Mesothelial cell of epicardium (in vitro differentiated cells): ENCODE data around the gene CFAP99. TPM values are rescaled to one million over a fixed set of nuclear protein-coding genes. Genes with fewer than 3 reads are reported as not detected.

Source experiments
- DNase-seq, 2 experiments: peaks; one replicate each; pipeline ENCODE4 v3.0.0; 2021; ENCODE audit warnings: low spot score in 2 of 2; ENCODE audit not compliant: unreplicated experiment in 2 of 2
- H3K27ac Mint-ChIP-seq: 2 replicates; pipeline ENCODE4 v1.8.0; 2021; ENCODE audit warnings: mixed read lengths
- H3K27me3 Mint-ChIP-seq: 2 replicates; pipeline ENCODE4 v1.8.0; 2021; ENCODE audit warnings: low read depth, mixed read lengths
- H3K36me3 Mint-ChIP-seq: 2 replicates; pipeline ENCODE4 v1.8.0; 2021; ENCODE audit warnings: mixed read lengths
- H3K4me1 Mint-ChIP-seq: 2 replicates; pipeline ENCODE4 v1.8.0; 2021; ENCODE audit warnings: mixed read lengths
- H3K4me3 Mint-ChIP-seq: 2 replicates; pipeline ENCODE4 v1.8.0; 2021; ENCODE audit warnings: mild to moderate bottlenecking, moderate library complexity, mixed read lengths
- H3K9me3 Mint-ChIP-seq: 2 replicates; pipeline ENCODE4 v1.8.0; 2021; ENCODE audit warnings: mixed read lengths
- total RNA-seq: library from RNA; stranded (reverse); gene quantifications from 3 replicates; pipeline ENCODE4 v1.2.1, GENCODE V29; 2021
- TF ChIP-seq, protein P1 (sequence below): fragments of 200-600 bp; sonication (generic); IDR thresholded peaks from one replicate; pipeline ENCODE4 v1.5.0; 2021; ENCODE audit warnings: antibody characterized with exemption; ENCODE audit not compliant: unreplicated experiment

CFAP99 gene
- total RNA-seq, 1 donor from 2014 or later: not detected

DNA sequence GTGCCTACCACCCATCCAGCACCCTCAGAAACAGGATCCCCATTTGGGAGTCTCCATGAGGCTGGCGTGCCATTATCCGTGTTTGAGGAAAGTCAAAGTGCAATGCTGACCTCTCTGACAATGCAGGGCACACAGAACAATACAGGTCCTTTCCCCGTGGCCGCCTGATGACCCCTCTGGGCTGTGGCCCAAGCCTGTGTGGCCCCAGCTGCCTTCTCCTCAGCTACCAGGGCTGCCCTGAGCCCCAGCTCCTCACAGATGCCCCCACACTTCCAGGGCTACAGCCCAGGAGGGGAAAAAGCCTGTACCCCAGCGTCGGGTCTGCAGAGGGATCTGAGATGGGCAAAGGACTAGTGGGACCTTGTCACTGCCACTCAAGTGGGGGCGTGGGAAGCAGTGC lies 15.8 kb upstream of the CFAP99 start:
- H3K36me3 Mint-ChIP-seq: no peaks in the 10 kb centered on the region
- no peak overlapping the region for H3K4me3 Mint-ChIP-seq
- no peak for DNase-seq
- peaks cover 11% of the 10 kb centered on the region for H3K4me1 Mint-ChIP-seq
- H3K27ac Mint-ChIP-seq: no peak overlapping the region
- peaks cover 18% of the 10 kb centered on the region for H3K27me3 Mint-ChIP-seq
- H3K9me3 Mint-ChIP-seq: no peaks in the 10 kb centered on the region
- TF ChIP-seq, protein P1, sequence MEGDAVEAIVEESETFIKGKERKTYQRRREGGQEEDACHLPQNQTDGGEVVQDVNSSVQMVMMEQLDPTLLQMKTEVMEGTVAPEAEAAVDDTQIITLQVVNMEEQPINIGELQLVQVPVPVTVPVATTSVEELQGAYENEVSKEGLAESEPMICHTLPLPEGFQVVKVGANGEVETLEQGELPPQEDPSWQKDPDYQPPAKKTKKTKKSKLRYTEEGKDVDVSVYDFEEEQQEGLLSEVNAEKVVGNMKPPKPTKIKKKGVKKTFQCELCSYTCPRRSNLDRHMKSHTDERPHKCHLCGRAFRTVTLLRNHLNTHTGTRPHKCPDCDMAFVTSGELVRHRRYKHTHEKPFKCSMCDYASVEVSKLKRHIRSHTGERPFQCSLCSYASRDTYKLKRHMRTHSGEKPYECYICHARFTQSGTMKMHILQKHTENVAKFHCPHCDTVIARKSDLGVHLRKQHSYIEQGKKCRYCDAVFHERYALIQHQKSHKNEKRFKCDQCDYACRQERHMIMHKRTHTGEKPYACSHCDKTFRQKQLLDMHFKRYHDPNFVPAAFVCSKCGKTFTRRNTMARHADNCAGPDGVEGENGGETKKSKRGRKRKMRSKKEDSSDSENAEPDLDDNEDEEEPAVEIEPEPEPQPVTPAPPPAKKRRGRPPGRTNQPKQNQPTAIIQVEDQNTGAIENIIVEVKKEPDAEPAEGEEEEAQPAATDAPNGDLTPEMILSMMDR: no peak

DNA sequence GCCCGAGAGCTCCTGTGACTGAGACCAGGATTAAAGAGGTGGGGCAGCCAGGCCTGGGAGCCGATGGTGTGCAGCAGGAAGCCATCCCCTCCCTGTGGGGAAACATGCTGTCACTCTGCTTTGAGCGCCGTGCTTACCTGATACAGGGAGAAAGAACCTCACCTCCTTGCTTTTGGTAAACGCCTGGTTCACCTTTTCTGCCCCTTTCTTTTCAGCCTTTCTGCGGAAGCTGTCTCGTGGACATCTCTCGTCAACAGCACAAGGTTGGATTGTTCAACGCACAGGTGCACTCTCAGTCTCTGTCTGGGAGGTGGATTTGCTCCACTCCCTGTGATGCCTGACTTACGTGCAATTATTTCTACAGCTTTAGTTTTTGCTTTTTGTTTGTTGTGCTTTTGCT lies 12.3 kb upstream of the CFAP99 start:
- no peak for DNase-seq
- Mint-ChIP-seq H3K27ac (no peak overlapping the region), H3K36me3 (no peaks in the 10 kb centered on the region), H3K27me3 (peaks cover 24% of the 10 kb centered on the region), H3K4me3 (no peak overlapping the region), H3K9me3 (no peaks in the 10 kb centered on the region), H3K4me1 (peaks cover 11% of the 10 kb centered on the region)
- TF ChIP-seq, protein P1: no peak

DNA sequence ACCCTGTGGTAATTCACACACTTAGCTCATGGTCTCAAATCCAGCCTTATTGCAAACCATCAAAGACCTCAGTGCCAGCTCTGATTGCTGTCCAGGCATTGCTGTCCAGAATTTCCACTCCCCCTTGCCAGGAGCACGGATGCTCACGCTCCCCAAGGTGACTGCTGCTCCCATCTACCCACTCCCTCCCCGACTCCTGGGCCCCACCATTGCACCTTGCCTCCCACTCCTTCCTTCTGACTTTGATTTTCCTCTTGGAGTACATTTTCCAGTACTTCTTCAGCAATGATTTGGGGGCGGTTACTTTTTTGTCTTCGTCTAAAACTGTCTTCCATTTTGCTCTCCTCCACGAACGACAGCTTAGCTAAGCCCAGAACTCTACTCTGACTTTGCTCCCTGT lies 11.8 kb upstream of the CFAP99 start:
- Mint-ChIP-seq H3K27ac (no peak overlapping the region), H3K9me3 (no peaks in the 10 kb centered on the region), H3K27me3 (peaks cover 27% of the 10 kb centered on the region), H3K4me3 (no peak overlapping the region), H3K4me1 (peaks cover 8% of the 10 kb centered on the region), H3K36me3 (no peaks in the 10 kb centered on the region)
- DNase-seq: no peak
- TF ChIP-seq, protein P1: no peak

DNA sequence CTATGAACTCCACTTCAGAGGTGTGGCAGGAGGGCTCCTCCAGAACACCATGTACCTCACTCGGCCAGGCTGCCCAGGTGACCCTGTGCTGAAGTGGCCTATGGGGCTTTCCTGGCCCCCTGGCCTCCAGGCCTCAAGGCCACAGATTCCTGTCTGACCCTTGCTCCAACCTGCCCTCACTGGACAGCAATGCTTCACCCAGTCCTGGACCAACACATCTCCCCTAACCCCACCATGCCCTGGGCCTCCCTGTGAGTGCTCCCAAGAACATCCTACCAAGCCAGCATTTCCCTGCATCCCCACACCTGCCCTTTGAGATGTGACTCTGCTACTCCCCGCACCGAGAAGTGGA lies 10.8 kb upstream of the CFAP99 start:
- H3K4me3 Mint-ChIP-seq: no peak overlapping the region
- TF ChIP-seq, protein P1: no peak
- no peaks in the 10 kb centered on the region for H3K9me3 Mint-ChIP-seq
- DNase-seq: no peak
- no peak overlapping the region for H3K27ac Mint-ChIP-seq
- H3K4me1 Mint-ChIP-seq: peaks cover 3% of the 10 kb centered on the region
- H3K36me3 Mint-ChIP-seq: no peaks in the 10 kb centered on the region
- H3K27me3 Mint-ChIP-seq: peaks cover 35% of the 10 kb centered on the region

DNA sequence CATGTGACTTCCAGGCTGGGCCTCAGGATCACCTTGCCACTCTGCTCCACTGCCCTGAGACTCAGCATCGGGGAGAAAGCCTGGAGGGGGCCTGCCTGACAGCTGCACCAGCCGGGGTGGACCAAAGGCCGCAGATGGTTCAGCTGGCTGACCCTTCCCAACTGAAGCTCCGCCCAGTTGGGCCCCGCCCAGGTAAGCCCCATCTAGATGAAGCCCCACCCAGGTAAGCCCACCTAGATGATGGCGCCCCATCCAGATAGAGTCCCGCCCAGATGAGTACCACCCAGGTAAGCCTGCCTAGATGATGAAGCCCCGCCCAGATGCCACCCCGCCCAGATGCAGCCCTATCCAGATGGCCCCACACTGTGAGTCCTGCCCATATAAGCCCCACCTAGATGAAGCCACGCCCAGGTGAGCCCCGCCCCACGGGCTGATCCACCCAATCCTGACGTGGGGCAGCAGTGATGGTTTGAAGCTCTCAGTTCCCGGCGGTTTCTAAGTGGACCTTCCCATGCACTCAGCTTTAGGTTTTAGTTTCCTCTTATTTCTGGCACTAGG lies 10.3 kb upstream of the CFAP99 start:
- Mint-ChIP-seq H3K4me3 (no peak overlapping the region), H3K27me3 (peaks cover 39% of the 10 kb centered on the region), H3K9me3 (no peaks in the 10 kb centered on the region), H3K36me3 (no peaks in the 10 kb centered on the region), H3K27ac (no peak overlapping the region), H3K4me1 (peaks cover 8% of the 10 kb centered on the region)
- no peak for DNase-seq
- TF ChIP-seq, protein P1: no peak

DNA sequence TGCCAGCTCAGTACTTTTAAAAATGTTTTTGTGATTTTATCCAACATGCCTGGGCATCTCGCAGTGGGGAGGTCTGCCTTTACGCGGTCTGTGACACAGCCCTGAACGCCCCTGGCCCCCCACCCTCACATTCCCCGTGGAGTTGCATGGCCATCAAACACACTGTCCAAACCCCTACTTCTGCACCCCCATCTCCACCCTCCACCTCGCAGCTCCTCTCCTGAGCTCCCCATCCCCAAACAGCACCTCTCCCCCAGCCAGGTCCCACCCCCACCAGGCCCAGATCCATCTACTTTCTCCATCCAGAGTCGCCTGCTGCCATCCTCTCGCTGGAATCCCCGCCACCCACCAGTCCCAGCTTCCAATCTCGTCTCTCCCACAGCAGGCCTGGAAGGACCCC lies 9.8 kb upstream of the CFAP99 start:
- Mint-ChIP-seq H3K4me3 (no peak overlapping the region), H3K4me1 (peaks cover 8% of the 10 kb centered on the region), H3K9me3 (no peaks in the 10 kb centered on the region), H3K36me3 (no peaks in the 10 kb centered on the region), H3K27ac (no peak overlapping the region), H3K27me3 (peaks cover 44% of the 10 kb centered on the region)
- no peak for DNase-seq
- TF ChIP-seq, protein P1: no peak
